Measurements from ENCODE around the gene MMP15. TPM values are rescaled to one million over a fixed set of nuclear protein-coding genes. Genes with fewer than 3 reads are reported as not detected.

The MMP15 gene
- total and polyA plus RNA-seq, 2 of the 4 experiments (the other 2 are of a cell fraction): 0.18 to 0.56 TPM

DNA sequence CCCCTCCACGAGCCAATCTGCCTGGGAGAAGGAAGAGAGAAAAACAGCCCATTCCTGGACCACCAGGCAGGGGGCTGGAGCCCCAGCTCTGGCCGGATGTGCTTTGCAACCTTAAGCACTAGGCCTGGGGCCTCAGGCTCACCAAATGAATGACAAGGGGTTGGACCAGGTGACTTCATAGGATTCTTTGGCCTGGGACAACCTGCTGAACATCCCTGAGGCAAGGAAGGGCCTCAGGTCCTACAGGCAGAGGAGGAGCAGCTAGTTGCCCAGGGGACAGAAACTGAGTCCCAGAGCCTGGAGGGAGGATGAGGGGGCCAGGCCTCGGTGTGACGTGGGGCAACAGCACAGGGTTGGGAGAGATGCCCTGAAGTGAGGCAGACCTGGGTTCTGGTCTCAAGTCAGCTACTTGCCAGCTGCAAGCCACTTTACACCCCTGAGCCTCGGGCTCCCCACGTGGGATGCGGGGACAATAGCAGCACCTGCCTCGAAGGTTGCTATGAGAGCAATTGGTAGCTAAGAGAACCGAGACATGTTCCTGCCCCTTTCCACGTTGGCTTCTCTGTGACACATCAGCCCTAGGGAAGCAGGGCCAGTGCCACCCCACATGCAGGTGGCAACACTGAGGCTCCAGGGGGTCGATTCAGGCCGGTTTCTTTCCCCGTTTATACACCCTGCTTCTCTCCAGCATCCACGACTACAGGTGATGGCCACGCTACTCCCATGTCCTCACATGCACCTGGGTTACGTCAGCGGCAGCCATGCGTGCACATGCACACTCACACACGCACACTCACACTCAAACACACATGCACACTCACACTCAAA lies 61.0 kb downstream of the MMP15 start:
- no peak overlapping the region for H3K14ac ChIP-seq (replicated peaks; ENCODE audit: low read depth, low read length)
- CTCF ChIA-PET: no interaction called here
- peaks cover 5% of the 10 kb centered on the region for H3K27me3 ChIP-seq (ENCODE audit: control insufficient read depth, insufficient read depth, low read length)
- no peak overlapping the region for H3K18ac ChIP-seq (ENCODE audit: low read depth, low read length)
- H4K5ac ChIP-seq (ENCODE audit: low read depth, low read length): no peak overlapping the region
- ATAC-seq (ENCODE audit: low read depth) (no peak), DNase-seq (no peak)
- no peak overlapping the region for H3K4ac ChIP-seq (ENCODE audit: low read depth, low read length)
- no peaks in the 10 kb centered on the region for H4K20me1 ChIP-seq (ENCODE audit: insufficient read depth, low read length)
- no peaks in the 10 kb centered on the region for H3K36me3 ChIP-seq (ENCODE audit: control insufficient read depth, insufficient read depth, low read length)
- H3K27ac ChIP-seq (ENCODE audit: insufficient read depth, low read length): no peak overlapping the region
- no peak overlapping the region for H3K4me2 ChIP-seq (ENCODE audit: low read depth, low read length)
- H3K4me3 ChIP-seq (ENCODE audit: insufficient read depth, low read depth, low read length): no peak overlapping the region
- H2AK5ac ChIP-seq (ENCODE audit: low read depth, low read length): no peak overlapping the region
- no peaks in the 10 kb centered on the region for H3K4me1 ChIP-seq (ENCODE audit: control insufficient read depth, insufficient read depth, low read length)
- no peak overlapping the region for H2BK20ac ChIP-seq (ENCODE audit: low read depth, low read length)
- H4K91ac ChIP-seq (ENCODE audit: insufficient read depth, low read depth, low read length): no peak overlapping the region
- no peak overlapping the region for H2BK5ac ChIP-seq (ENCODE audit: low read depth, low read length, poor library complexity, severe bottlenecking)
- intact Hi-C loops (cut with micrococcal nuclease) (no loop called here), dilution Hi-C loops (cut with HindIII; ENCODE audit: low sequenced_read_pairs, unreplicated experiment) (no loop called here), in situ Hi-C loops (cut with MboI; ENCODE audit: low sequenced_read_pairs) (no loop called here)
- H3K9ac ChIP-seq (ENCODE audit: low read depth, low read length): no peak overlapping the region
- H3K23ac ChIP-seq (ENCODE audit: low read depth, low read length): no peak overlapping the region
- POLR2A ChIA-PET (ENCODE audit: unreplicated experiment): no interaction called here
- no peak overlapping the region for H2AK9ac ChIP-seq (replicated peaks; ENCODE audit: low read depth, low read length, poor library complexity)
- WGBS, 2 experiments (ENCODE audit: extremely low coverage in 2 of 2, insufficient read length in 1 of 2): 73% methylated on average over 10 of the region's 19 CpGs; no CpG with 5 or more reads in 1 of the 2 experiments
- no peaks in the 10 kb centered on the region for H3K9me1 ChIP-seq (ENCODE audit: insufficient read depth, low read length)
- no peaks in the 10 kb centered on the region for H3K9me3 ChIP-seq (ENCODE audit: control insufficient read depth, insufficient read depth, low read length)
- no peak overlapping the region for H2BK15ac ChIP-seq (ENCODE audit: low read depth, low read length)
- H3K56ac ChIP-seq (ENCODE audit: extremely low read depth, insufficient read depth, low read length): no peak overlapping the region
- BruUV-seq (replicated peaks): no TSS peak
- no peak overlapping the region for H4K8ac ChIP-seq (ENCODE audit: low read depth in 2 of 2, low read length in 2 of 2)
- H2BK120ac ChIP-seq (ENCODE audit: low read depth, low read length): no peak overlapping the region
- TF ChIP-seq FOS (IDR thresholded peaks at IDR 0.05; ENCODE audit: low read depth, low read length): no peak
- no peak for TF ChIP-seq RCOR1 (IDR thresholded peaks at IDR 0.05; ENCODE audit: insufficient replicate concordance, low read length)
- no peak for TF ChIP-seq MAZ (IDR thresholded peaks at IDR 0.05; ENCODE audit: borderline replicate concordance, low read depth, low read length)
- TF ChIP-seq CEBPB (IDR thresholded peaks at IDR 0.05; ENCODE audit: low read depth, low read length): no peak
- TF ChIP-seq, protein P1, sequence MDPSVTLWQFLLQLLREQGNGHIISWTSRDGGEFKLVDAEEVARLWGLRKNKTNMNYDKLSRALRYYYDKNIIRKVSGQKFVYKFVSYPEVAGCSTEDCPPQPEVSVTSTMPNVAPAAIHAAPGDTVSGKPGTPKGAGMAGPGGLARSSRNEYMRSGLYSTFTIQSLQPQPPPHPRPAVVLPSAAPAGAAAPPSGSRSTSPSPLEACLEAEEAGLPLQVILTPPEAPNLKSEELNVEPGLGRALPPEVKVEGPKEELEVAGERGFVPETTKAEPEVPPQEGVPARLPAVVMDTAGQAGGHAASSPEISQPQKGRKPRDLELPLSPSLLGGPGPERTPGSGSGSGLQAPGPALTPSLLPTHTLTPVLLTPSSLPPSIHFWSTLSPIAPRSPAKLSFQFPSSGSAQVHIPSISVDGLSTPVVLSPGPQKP (IDR thresholded peaks at IDR 0.05; ENCODE audit: borderline replicate concordance, low read depth, low read length): no peak
- TF ChIP-seq MXI1 (IDR thresholded peaks at IDR 0.05; ENCODE audit: borderline replicate concordance, low read depth, low read length): no peak
- TF ChIP-seq, protein P2, sequence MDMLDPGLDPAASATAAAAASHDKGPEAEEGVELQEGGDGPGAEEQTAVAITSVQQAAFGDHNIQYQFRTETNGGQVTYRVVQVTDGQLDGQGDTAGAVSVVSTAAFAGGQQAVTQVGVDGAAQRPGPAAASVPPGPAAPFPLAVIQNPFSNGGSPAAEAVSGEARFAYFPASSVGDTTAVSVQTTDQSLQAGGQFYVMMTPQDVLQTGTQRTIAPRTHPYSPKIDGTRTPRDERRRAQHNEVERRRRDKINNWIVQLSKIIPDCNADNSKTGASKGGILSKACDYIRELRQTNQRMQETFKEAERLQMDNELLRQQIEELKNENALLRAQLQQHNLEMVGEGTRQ (IDR thresholded peaks at IDR 0.05; ENCODE audit: low read depth, low read length): no peak
- no peak for TF ChIP-seq POLR2A (IDR thresholded peaks at IDR 0.05; ENCODE audit: low read depth, low read length)
- TF ChIP-seq MAFK (IDR thresholded peaks at IDR 0.05; ENCODE audit: low read depth, low read length): no peak
- TF ChIP-seq CHD1 (IDR thresholded peaks at IDR 0.05; ENCODE audit: low read depth, low read length): no peak
- no peak for TF ChIP-seq RFX5 (IDR thresholded peaks at IDR 0.05; ENCODE audit: low read depth, low read length)
- no peak for TF ChIP-seq RAD21 (IDR thresholded peaks at IDR 0.05; ENCODE audit: low read length)
- TF ChIP-seq SMC3 (IDR thresholded peaks at IDR 0.05; ENCODE audit: low read depth, low read length): no peak
- no peak for TF ChIP-seq NFE2L2 (IDR thresholded peaks at IDR 0.05; ENCODE audit: low read depth, low read length)
- TF ChIP-seq BHLHE40 (IDR thresholded peaks at IDR 0.05; ENCODE audit: low read depth, low read length): no peak
- TF ChIP-seq, protein P3, sequence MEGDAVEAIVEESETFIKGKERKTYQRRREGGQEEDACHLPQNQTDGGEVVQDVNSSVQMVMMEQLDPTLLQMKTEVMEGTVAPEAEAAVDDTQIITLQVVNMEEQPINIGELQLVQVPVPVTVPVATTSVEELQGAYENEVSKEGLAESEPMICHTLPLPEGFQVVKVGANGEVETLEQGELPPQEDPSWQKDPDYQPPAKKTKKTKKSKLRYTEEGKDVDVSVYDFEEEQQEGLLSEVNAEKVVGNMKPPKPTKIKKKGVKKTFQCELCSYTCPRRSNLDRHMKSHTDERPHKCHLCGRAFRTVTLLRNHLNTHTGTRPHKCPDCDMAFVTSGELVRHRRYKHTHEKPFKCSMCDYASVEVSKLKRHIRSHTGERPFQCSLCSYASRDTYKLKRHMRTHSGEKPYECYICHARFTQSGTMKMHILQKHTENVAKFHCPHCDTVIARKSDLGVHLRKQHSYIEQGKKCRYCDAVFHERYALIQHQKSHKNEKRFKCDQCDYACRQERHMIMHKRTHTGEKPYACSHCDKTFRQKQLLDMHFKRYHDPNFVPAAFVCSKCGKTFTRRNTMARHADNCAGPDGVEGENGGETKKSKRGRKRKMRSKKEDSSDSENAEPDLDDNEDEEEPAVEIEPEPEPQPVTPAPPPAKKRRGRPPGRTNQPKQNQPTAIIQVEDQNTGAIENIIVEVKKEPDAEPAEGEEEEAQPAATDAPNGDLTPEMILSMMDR (conservative IDR thresholded peaks at IDR 0.05; ENCODE audit: low read depth, low read length): no peak
- H2AFZ ChIP-seq (replicated peaks; ENCODE audit: low read length, poor library complexity): peak overlapping the region; percentile 53
- no peaks in the 10 kb centered on the region for H3K79me1 ChIP-seq (ENCODE audit: low read depth in 1 of 2, low read length in 2 of 2)

All from IMR-90 (cell line).